Tibial nerve (tissue), 3 donors: ENCODE measurements around the gene TLX3.

Source experiments
- POLR2A ChIP-seq, 2 donors: fragments of 450-650 bp; IDR thresholded peaks; one replicate each; pipeline ENCODE4 v1.6.1; 2017; ENCODE audit warnings: antibody characterized with exemption in 2 of 2, mild to moderate bottlenecking in 2 of 2, moderate library complexity in 2 of 2
- TF ChIP-seq, protein P1 (sequence below), 5 experiments: fragments of 200-600 bp in 3 of 5; fragments of 450-650 bp in 2 of 5; sonication (generic) in 3 of 5; IDR thresholded peaks; one replicate each; pipeline ENCODE4 v1.5.1; 2016 to 2019; ENCODE audit warnings: antibody characterized with exemption in 5 of 5, mild to moderate bottlenecking in 3 of 5, moderate library complexity in 2 of 5

- TF ChIP-seq, protein P1, sequence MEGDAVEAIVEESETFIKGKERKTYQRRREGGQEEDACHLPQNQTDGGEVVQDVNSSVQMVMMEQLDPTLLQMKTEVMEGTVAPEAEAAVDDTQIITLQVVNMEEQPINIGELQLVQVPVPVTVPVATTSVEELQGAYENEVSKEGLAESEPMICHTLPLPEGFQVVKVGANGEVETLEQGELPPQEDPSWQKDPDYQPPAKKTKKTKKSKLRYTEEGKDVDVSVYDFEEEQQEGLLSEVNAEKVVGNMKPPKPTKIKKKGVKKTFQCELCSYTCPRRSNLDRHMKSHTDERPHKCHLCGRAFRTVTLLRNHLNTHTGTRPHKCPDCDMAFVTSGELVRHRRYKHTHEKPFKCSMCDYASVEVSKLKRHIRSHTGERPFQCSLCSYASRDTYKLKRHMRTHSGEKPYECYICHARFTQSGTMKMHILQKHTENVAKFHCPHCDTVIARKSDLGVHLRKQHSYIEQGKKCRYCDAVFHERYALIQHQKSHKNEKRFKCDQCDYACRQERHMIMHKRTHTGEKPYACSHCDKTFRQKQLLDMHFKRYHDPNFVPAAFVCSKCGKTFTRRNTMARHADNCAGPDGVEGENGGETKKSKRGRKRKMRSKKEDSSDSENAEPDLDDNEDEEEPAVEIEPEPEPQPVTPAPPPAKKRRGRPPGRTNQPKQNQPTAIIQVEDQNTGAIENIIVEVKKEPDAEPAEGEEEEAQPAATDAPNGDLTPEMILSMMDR (IDR thresholded peaks at IDR 0.05) = no peak
- no peak for TF ChIP-seq POLR2A (IDR thresholded peaks at IDR 0.05)
Observed at GRCh38 chr5:171310819-171311321, 1.8 kb downstream of the TLX3 start.
